ENCODE data around the gene MSMP.

MSMP gene

DNA sequence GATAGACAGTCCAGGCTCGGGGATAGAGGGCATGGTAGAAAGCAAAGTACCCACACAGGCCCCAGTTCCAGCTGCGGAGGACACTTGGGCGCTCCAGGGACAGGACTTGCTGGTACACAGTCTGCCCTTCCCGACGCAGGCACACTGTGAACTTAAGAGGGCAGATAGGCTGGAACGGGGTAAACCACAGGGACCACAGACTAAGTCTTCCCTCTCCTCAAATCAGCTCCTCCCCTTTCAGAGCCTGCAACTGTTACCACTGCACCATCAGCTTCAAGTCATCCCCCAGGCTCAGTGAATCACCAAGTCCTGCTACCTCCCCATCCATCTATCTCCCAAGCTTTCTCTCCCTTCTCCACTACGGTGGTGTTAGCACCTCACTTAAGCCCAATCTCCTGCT is 12.3 kb downstream of the MSMP start:
- no peak for DNase-seq

GRCh38 chr9:35740243-35740642 is 13.8 kb downstream of the MSMP start:
- DNase-seq: no peak

- DNase-seq: no peak
Observed at GRCh38 chr9:35738924-35739323, 15.2 kb downstream of the MSMP start.

DNA sequence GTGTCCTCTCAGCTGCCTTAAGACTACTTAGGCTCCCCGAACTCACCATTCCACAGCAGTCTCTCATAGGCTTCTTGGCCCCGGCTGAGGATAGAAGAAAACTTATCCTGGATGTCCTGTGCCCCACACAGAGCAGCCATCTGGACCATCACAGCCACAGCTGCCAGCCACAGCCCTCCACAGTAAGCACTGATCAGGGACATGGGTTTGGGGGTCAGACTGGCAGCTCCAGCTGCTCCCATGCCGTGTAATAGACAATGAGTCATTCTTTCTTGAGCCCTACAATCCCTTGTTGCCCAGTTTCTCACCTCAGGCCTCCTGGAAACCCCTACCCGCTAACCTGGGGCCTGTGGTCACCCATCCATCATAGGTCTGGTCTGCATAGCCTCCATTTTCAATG is 15.9 kb downstream of the MSMP start:
- DNase-seq: no peak

DNA sequence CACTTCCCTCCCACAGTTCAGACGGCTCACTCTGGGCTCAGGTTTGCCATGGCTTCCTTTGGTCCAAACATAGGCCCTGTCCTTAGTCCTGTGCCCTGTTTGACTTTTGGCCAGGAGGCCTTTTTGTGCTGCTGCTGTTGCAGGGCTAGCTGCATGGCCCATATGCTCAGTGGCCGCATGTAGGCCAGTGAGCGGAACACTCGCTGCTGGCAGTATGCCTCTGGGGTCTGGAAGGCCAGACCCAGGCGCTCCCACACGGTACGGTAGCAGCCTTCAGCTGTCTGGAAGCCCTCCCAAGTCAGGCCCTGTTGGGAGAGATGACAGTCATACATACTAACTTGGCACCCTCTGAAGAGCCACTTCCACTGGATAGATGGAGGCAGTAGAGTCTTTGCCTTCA is 16.9 kb downstream of the MSMP start:
- no peak for DNase-seq

DNA sequence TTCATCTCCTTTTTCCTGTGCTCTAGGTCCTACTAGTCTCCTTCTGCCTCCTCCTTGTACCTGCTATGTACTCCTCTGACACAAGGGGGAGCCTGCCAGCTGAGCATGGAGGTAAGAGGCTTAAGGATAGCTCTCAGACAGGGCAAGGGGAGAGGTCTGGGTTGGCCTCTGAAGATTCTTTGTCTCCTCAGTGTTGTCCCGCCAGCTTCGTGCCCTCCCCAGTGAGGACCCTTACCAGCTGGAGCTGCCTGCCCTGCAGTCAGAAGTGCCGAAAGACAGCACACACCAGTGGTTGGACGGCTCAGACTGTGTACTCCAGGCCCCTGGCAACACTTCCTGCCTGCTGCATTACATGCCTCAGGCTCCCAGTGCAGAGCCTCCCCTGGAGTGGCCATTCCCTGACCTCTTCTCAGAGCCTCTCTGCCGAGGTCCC is 17.9 kb downstream of the MSMP start:
- no peak for DNase-seq

GRCh38 chr9:35734096-35734495 is 20.0 kb downstream of the MSMP start:
- no peak for DNase-seq

DNA sequence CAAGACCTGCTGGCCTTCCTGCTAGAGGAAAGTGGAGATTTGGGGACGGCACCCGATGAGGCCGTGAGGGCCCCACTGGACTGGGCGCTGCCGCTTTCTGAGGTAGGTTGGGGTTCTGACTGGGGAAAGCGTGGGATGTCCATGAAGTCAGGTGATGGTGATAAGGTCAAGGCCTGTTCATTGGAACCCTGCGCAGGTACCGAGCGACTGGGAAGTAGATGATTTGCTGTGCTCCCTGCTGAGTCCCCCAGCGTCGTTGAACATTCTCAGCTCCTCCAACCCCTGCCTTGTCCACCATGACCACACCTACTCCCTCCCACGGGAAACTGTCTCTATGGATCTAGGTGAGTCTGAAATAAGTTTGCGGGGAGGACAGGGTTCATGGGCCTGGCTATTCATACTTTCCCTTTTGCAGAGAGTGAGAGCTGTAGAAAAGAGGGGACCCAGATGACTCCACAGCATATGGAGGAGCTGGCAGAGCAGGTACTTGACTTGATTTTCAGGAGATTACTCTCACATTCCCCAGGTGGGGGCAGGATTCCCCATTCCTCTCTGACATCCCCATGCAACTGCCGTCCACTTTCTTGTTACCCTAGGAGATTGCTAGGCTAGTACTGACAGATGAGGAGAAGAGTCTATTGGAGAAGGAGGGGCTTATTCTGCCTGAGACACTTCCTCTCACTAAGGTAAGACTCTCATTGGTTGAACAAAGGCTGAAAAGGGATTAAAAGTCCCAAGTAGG is 21.1 kb downstream of the MSMP start:
- no peak for DNase-seq

GRCh38 chr9:35732185-35732799 is 21.8 kb downstream of the MSMP start, which contains the start of the genes CREB3 and TLN1:
TSS of gene CREB3 (plus strand) at chr9:35732666. CDS start at chr9:35732773, 107 bp downstream.
TSS of gene TLN1 (minus strand) at chr9:35732195. CDS start at chr9:35725694, 6,501 bp downstream.
- DNase-seq: peak; percentile 96

- DNase-seq: no peak
Observed at GRCh38 chr9:35731415-35732184, 22.5 kb downstream of the MSMP start.

GRCh38 chr9:35730486-35730854 is 23.6 kb downstream of the MSMP start:
- DNase-seq: no peak

GRCh38 chr9:35729700-35730485 is 24.2 kb downstream of the MSMP start:
- DNase-seq: no peak

DNA sequence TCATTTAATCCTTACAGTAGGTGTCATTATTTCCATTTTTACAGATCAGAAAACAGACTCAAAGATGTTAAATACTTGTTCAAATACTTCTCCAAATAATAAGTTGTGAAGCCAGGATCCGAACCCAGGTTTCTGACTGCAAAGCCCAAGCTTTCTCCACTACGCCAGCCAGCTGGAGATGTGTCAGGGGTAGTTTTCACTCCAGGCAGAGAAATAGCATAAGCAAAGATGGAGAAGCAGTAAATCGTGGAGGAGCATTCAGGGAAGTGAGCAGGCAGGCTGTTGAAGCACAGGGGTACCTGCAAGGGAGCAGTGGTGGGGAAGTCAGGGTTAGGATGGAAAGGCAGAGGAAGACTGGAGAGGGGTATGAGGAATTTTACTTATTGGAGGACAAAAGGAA is 25.0 kb downstream of the MSMP start:
- no peak for DNase-seq

- DNase-seq: no peak
Observed at GRCh38 chr9:35728041-35728971, 25.8 kb downstream of the MSMP start.

DNA sequence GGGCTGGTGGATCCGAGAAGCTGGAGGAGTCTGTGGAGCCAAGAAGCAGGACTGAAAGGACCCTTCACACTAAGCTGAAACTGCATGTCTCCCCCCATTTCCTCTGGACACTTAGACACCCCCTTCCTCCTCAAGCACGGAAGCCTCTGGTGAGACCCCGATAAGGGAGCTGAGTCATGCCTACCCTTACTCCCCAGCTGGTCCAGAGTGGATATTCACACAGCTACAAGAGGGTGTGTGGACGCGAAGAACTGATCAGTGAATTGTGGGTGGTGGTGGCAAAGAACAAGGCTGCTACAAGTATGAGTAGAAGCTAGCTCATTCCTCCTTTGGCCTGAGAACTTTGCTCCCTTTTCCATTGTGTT is 26.4 kb downstream of the MSMP start:
- no peak for DNase-seq

GRCh38 chr9:35726931-35727330 is 27.1 kb downstream of the MSMP start:
- no peak for DNase-seq

DNA sequence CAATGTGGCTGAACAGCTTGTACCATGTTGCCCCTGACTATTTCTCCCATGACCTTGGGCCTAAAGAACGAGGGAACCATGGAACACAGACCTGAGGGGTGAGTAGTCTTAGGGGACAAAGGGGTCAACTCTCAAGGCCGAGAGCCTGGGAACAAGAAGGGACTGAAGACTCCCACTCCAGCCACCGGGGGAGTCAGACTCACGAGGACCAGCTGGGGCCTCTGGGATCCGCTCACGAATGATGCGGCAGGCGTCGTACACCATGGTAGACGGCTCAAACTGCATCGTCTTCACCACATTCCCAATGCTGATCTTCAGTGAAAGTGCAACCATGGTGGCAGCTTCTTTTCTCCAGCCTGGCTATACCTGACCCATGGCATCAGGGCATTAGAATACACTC is 28.7 kb downstream of the MSMP start:
- no peak for DNase-seq

DNA sequence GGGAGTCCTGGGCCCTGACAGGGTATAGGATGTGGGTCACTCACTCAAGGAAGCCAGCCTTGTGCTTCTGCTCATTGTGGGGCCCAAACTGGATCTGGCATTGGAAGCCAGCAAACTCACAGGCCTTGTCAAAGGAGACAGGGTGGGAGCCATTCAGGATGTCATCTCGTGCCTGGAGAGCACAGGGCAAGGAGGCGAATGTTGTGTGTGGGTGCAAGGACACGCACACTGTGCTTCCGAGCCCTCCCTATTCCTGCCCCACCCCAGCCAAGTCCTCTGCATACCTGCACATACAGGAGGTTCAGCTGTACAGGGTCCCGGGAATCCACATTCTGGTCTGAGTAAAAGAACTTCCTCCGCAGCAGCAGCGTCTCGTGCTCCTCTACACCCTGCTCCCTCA is 30.2 kb downstream of the MSMP start:
- no peak for DNase-seq

DNA sequence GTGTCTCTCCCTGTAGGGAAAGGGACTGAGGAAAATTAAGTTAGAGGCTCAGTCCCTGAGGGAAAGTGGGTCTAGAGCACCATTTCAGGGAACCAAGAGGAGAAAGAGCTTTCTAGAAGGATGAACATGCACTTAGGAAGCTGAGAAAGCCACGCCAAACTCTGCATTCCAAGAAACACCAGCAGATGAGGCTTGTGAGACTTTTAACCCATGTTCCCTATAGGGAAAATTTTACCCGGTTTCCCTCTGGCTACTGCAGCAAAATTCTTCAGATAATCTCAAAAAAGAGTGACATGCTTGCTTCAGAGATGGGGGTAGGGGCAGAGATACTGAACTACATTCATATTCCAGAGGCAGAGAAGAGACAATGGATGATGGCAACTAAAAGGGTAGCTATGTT is 30.6 kb downstream of the MSMP start:
- DNase-seq: no peak

- DNase-seq: no peak
Observed at GRCh38 chr9:35719546-35719945, 34.5 kb downstream of the MSMP start.

DNA sequence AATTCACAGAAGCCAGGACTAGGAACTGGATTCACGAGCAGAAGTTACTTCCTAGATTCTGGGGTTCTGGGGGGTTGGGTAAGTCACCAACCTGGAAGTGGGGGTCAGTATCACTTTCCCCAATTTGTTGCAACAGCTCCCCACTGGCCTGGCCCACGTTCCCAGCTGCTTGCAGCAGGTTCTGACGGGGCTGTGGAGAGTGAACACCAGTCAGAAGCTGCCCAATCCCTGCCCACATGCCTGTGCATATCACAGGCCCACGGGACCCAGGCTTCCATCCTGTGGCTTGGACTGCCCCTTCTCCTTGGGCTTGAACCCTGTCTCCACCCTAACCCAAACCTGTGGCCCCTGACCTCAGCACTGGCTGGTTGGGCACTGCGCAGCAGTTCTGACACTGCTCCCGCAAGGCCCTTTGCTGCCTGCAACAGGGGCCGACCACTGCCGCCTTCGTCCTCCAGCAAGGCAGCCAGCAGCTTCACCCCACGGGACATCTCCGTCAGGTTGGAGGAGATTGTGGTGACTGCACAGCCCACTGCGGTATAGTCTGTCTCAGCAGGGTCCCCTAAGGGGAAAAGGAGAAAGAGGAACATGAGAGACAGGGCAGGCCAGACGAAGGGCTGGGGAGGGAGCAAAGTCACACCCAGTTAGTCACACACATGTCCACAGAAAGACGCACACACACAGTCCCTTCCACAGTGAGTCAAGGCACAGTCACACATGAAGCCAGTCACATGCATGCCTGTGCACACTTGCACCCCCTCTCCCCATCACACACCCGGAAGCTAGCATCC is 35.2 kb downstream of the MSMP start:
- DNase-seq: no peak
